GM10248 (cell line): ENCODE results near the gene RASGRF2.

Source experiments
- CTCF ChIA-PET: fragments of 300-600 bp; sonication (Branson Sonifier 250); formaldehyde crosslinking; extraction: SDS; loops from one replicate; lab custom pipeline; 2021; ENCODE audit warnings: antibody characterized with exemption; lab: Yijun Ruan, JAX
- POLR2A ChIA-PET: fragments of 350-650 bp; sonication (Branson Sonifier 250); formaldehyde crosslinking; extraction: SDS; loops from one replicate; lab custom pipeline; 2020; ENCODE audit warnings: antibody characterized with exemption; lab: Yijun Ruan, JAX
- DNase-seq: peaks from one replicate; pipeline ENCODE4 v3.0.0; 2012; ENCODE audit errors: extremely low spot score
- CTCF ChIP-seq: IDR thresholded peaks from 2 replicates; pipeline ENCODE4 v1.5.1; 2012; ENCODE audit warnings: mild to moderate bottlenecking, low read depth; ENCODE audit errors: extremely low read depth, missing control alignments, control extremely low read depth

The RASGRF2 gene

GRCh38 chr5:80962630-80963520 lies 2.7 kb downstream of the RASGRF2 start:
- DNase-seq, result no peak
- ChIA-PET POLR2A (no interaction called here), CTCF (no interaction called here)
- no peak for TF ChIP-seq CTCF

- no peak for DNase-seq
- ChIA-PET POLR2A (no interaction called here), CTCF (no interaction called here)
- no peak for TF ChIP-seq CTCF
Observed at GRCh38 chr5:80963521-80963895, 3.3 kb downstream of the RASGRF2 start.

- TF ChIP-seq CTCF, result no peak
- no peak for DNase-seq
- CTCF ChIA-PET, result no interaction called here
- POLR2A ChIA-PET, result no interaction called here
Observed at GRCh38 chr5:80963966-80964481, 3.9 kb downstream of the RASGRF2 start.

GRCh38 chr5:80964491-80964890 lies 4.3 kb downstream of the RASGRF2 start:
- no peak for DNase-seq
- TF ChIP-seq CTCF, result no peak
- ChIA-PET POLR2A (no interaction called here), CTCF (no interaction called here)

- DNase-seq, result no peak
- ChIA-PET CTCF (no interaction called here), POLR2A (no interaction called here)
- TF ChIP-seq CTCF, result no peak
Observed at GRCh38 chr5:80964919-80965318, 4.8 kb downstream of the RASGRF2 start.

- no peak for DNase-seq
Observed at GRCh38 chr5:80967500-80968181, 7.5 kb downstream of the RASGRF2 start.

More at GRCh38 chr5:80967500-80968181, 7.5 kb downstream of the RASGRF2 start:
- CTCF ChIA-PET, result no interaction called here
- POLR2A ChIA-PET, result no interaction called here
- no peak for TF ChIP-seq CTCF
